ENCODE measurements around the gene INPP5K.

- no peak for TF ChIP-seq CTCF (IDR thresholded peaks at IDR 0.05; ENCODE audit: low read depth, low read length, poor library complexity, severe bottlenecking)
- TF ChIP-seq EZH2phosphoT487 (IDR thresholded peaks at IDR 0.05; ENCODE audit: borderline replicate concordance, low read length), result no peak
Measured at GRCh38 chr17:1484060-1484535, 32.3 kb downstream of the INPP5K start.

Measured in DOHH2 (cell line).